Parathyroid adenoma (tissue), 2 donors: ENCODE results near the gene CFAP221.

Source experiments
- H2AFZ ChIP-seq: fragments of 300-600 bp; sonication (generic); one replicate; pipeline ENCODE4 v1.7.0; 2017; ENCODE audit warnings: antibody characterized with exemption, mild to moderate bottlenecking
- H3K27ac ChIP-seq: fragments of 300-600 bp; sonication (generic); one replicate; pipeline ENCODE4 v1.7.0; 2017
- H3K27me3 ChIP-seq: fragments of 300-600 bp; sonication (generic); one replicate; pipeline ENCODE4 v1.7.0; 2017; ENCODE audit warnings: low read length; ENCODE audit not compliant: control insufficient read depth, insufficient read depth
- H3K36me3 ChIP-seq: fragments of 300-600 bp; sonication (generic); one replicate; pipeline ENCODE4 v1.7.0; 2017; ENCODE audit warnings: low read length; ENCODE audit not compliant: control insufficient read depth, insufficient read depth
- H3K4me1 ChIP-seq: fragments of 300-600 bp; sonication (generic); one replicate; pipeline ENCODE4 v1.7.0; 2017; ENCODE audit warnings: control low read depth
- H3K4me2 ChIP-seq: fragments of 300-600 bp; sonication (generic); one replicate; pipeline ENCODE4 v1.7.0; 2017; ENCODE audit warnings: low read length
- H3K4me3 ChIP-seq: fragments of 300-600 bp; sonication (generic); one replicate; pipeline ENCODE4 v1.7.0; 2017; ENCODE audit warnings: low read depth, low read length
- H3K79me2 ChIP-seq: fragments of 300-600 bp; sonication (generic); one replicate; pipeline ENCODE4 v1.7.0; 2017; ENCODE audit warnings: control low read depth
- H3K9ac ChIP-seq: fragments of 300-600 bp; sonication (generic); one replicate; pipeline ENCODE4 v1.7.0; 2017; ENCODE audit warnings: mild to moderate bottlenecking
- H3K9me3 ChIP-seq: fragments of 300-600 bp; sonication (generic); one replicate; pipeline ENCODE4 v1.7.0; 2017; ENCODE audit warnings: low read length; ENCODE audit not compliant: control insufficient read depth
- TF ChIP-seq, protein P1 (sequence below): fragments of 300-600 bp; sonication (generic); IDR thresholded peaks from one replicate; pipeline ENCODE4 v1.7.0; 2017; ENCODE audit warnings: antibody characterized with exemption, mild to moderate bottlenecking
- donor health status: primary hyperparathyroidism.

Gene CFAP221

DNA sequence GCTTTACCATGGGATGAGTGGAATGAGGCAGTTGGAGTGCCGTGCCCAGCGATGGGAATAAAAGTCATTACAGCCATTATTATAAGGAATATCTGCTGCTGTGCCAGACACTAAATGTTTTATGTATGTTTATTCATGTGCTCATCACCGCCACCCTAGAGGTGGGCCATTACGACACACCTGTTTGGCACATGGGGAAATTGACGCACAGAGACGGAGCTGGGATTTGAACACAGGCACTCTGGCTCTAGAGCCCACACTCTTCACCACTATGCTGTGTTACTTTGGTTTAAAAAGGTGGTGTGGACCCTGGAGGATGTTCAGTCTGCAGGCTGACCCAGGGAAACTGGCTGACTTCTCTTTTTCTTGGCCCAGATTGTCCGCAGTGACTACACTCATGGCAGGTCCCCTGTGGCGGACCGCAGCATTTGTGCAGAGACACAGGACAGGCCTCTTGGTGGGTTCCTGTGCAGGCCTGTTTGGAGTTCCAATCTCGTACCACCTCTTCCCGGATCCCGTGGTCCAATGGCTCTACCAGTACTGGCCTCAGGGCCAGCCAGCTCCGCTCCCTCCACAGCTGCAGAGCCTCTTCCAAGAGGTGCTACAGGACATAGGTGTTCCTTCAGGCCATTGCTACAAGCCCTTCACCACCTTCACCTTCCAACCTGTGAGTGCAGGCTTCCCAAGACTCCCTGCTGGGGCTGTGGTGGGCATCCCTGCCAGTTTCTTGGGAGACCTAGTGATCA is 136.4 kb downstream of the CFAP221 start:
- Histone ChIP-seq H3K79me2 (no peaks in the 10 kb centered on the region), H3K27ac (no peak overlapping the region), H2AFZ (no peak overlapping the region), H3K4me2 (no peak overlapping the region), H3K9ac (no peak overlapping the region), H3K9me3 (no peaks in the 10 kb centered on the region), H3K4me1 (peaks cover 3% of the 10 kb centered on the region), H3K4me3 (no peak overlapping the region), H3K36me3 (no peaks in the 10 kb centered on the region), H3K27me3 (no peaks in the 10 kb centered on the region)
- TF ChIP-seq, protein P1, sequence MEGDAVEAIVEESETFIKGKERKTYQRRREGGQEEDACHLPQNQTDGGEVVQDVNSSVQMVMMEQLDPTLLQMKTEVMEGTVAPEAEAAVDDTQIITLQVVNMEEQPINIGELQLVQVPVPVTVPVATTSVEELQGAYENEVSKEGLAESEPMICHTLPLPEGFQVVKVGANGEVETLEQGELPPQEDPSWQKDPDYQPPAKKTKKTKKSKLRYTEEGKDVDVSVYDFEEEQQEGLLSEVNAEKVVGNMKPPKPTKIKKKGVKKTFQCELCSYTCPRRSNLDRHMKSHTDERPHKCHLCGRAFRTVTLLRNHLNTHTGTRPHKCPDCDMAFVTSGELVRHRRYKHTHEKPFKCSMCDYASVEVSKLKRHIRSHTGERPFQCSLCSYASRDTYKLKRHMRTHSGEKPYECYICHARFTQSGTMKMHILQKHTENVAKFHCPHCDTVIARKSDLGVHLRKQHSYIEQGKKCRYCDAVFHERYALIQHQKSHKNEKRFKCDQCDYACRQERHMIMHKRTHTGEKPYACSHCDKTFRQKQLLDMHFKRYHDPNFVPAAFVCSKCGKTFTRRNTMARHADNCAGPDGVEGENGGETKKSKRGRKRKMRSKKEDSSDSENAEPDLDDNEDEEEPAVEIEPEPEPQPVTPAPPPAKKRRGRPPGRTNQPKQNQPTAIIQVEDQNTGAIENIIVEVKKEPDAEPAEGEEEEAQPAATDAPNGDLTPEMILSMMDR: no peak

DNA sequence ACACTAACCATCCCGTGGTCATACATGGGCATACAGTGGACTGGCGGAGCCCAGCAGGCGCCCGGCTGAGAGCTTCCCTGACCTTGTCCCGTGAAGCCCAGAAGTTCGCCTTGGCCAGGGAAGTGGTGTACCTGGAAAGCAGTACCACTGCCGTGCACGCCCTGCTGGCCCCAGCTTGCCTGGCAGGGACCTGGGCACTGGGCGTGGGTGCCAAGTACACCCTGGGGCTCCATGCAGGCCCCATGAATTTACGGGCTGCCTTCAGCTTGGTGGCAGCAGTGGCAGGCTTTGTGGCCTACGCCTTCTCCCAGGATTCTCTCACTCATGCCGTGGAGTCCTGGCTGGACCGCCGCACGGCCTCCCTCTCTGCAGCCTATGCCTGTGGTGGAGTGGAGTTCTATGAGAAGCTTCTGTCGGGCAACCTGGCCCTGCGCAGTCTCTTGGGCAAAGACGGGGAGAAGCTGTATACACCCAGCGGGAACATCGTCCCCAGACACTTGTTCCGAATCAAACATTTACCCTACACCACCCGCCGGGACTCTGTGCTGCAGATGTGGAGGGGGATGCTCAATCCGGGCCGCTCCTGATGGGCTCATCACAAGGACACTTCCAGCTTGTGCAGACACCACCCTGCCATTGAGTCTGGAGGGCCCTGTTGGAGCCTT is 137.1 kb downstream of the CFAP221 start:
- Histone ChIP-seq H3K9ac (no peak overlapping the region), H3K4me2 (no peak overlapping the region), H2AFZ (no peak overlapping the region), H3K27me3 (no peaks in the 10 kb centered on the region), H3K36me3 (no peaks in the 10 kb centered on the region), H3K79me2 (no peaks in the 10 kb centered on the region), H3K9me3 (no peaks in the 10 kb centered on the region), H3K4me3 (no peak overlapping the region), H3K4me1 (peaks cover 3% of the 10 kb centered on the region), H3K27ac (no peak overlapping the region)
- TF ChIP-seq, protein P1: no peak

DNA sequence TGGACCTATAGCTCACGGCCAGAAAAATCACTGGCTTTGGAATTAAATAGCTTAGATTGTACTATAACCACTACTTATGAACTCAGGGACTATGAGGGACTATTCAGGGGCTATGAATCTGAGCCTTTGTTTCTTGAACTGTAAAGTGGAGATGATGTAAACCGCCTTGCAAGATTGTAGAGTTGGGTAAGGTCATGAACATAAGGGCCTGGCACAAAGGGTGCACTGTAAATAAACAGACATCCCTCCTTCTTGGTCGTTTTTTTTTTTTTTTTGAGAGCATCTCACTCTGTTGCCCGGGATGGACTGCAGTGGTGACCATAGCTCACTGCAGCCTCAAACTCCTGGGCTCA is 137.6 kb downstream of the CFAP221 start:
- TF ChIP-seq, protein P1: no peak

DNA sequence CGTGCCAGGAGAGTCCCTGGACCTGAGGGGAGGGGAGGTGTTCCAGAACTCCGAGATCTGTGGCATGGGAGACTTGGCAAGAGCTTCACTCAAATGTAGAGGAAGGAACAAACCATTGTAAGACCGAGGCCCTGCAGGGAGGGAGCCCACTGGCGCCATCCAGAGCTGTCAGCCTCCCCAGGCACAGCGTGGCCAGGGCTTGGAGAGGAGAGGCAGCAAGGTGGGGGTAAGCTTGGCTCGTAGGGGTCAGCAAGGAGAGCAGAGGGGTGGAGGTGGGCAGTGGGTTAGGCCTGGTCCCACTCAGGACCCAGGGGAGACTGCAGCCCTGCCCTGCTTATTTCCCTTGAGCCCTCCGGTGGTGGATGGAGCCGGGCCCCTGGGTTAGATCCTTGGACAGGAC is 138.3 kb downstream of the CFAP221 start:
- Histone ChIP-seq H3K9ac (no peak overlapping the region), H3K9me3 (no peaks in the 10 kb centered on the region), H3K4me2 (no peak overlapping the region), H3K79me2 (no peaks in the 10 kb centered on the region), H3K4me1 (peaks cover 3% of the 10 kb centered on the region), H3K27me3 (no peaks in the 10 kb centered on the region), H3K27ac (no peak overlapping the region), H3K4me3 (no peak overlapping the region), H2AFZ (no peak overlapping the region), H3K36me3 (no peaks in the 10 kb centered on the region)
- TF ChIP-seq, protein P1: no peak

More for the DNA sequence above, 137.6 kb downstream of the CFAP221 start:
- Histone ChIP-seq H3K27ac (no peak overlapping the region), H3K4me2 (no peak overlapping the region), H3K4me3 (no peak overlapping the region), H3K79me2 (no peaks in the 10 kb centered on the region), H3K36me3 (no peaks in the 10 kb centered on the region), H3K4me1 (peaks cover 3% of the 10 kb centered on the region), H3K9ac (no peak overlapping the region), H2AFZ (no peak overlapping the region), H3K27me3 (no peaks in the 10 kb centered on the region), H3K9me3 (no peaks in the 10 kb centered on the region)
